ENCODE data around the gene FMO1.
"Not testable (repeated sequence)": the region's sequence is repeated elsewhere in the genome, so short reads cannot be mapped to it uniquely, and the experiment has no call there.

The FMO1 gene

GRCh38 chr1:171279678-171280077 lies 31.4 kb downstream of the FMO1 start:
- DNase-seq (ENCODE audit: low read depth) = no peak

- DNase-seq (ENCODE audit: low read depth) = no peak
Measured at GRCh38 chr1:171280599-171280998, 32.3 kb downstream of the FMO1 start.

DNA sequence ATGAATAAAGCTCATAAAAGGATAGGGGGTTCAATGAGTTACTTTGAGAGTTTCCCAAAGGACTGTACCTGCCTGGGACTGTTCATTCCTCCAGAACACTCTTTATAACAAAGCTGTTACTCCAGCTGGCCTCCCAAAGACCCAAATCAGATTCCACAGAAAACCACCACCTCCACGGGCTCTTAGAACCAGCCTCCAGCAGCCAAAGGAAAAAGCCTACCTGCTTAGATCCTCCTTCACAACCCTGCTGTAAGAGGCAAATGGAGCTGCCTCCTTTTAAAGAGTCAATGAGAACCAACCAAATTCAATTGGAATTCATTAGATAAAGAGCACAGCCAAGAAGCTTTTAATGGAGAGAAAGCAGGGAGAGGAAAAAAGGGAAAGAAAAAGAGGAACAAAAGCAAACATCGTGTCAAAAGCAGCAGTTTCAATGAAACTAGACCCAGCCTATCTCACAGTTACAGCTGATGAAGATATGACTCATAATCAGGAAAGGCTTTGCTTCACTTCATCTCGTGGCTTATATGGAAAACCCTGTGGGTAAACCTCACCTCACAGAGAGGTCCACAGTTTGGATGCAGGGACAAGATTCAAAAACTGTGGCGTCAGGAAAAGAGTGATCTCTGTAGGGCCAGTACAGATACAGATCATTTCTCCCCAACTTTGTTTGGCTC lies 37.9 kb downstream of the FMO1 start:
- no peak for DNase-seq (ENCODE audit: low read depth)

DNA sequence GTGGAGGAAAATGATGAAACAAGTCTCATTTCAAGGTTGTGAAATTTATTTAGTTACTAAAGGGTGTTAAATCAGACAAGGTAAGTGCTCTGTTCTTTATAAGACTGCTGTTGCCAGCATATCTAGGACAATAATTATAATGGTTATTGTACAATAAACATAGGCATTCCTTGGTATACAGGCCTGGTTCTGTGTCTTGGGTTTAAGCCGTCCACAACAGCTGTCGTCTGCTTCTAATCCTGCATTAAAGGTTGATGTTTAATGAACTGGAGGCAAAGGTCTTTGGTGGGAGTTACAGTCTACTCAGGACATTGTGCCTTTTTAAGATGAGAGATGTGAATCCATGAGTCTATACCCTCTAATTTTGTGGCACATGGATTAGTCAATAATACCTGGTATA lies 42.3 kb downstream of the FMO1 start:
- no peak for DNase-seq (ENCODE audit: low read depth)

- DNase-seq (ENCODE audit: low read depth) = no peak
Measured at GRCh38 chr1:171292799-171293198, 44.5 kb downstream of the FMO1 start.

DNA sequence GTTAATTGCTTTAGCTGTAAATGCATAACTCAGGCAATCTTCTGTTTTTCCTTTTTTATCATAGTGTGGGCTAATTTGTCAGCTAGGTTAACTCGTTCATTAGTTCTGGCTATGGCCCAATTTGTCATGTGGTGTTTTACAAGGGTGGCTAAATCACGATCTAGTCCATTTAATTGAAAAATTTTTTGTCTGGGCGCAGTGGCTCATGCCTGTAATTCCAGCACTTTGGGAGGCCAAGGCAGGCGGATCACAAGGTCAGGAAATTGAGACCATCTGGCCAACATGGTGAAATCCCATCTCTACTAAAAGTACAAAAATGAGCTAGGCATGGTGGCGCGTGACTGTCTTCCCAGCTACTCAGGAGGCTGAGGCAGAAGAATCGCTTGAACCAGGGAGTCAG lies 47.1 kb downstream of the FMO1 start:
- not testable (repeated sequence) for DNase-seq (ENCODE audit: low read depth)

DNA sequence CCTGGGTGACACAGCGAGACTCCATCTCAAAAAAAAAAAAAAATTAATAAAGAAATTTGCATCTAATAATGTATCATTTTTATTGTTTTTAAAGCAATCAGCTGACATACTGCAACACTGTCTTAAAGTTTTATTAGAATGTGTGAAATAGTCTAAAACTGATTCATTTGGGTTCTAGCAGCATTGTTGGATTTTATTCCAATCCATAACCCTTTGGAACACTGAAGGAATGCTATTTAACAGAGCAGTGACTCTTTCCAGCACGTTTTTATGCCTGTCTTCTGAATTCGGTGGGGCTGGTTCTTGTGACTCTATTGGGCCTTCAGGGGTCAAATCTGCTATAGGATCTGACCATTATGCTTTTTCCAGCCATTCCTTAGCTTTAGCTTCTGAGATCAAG lies 47.5 kb downstream of the FMO1 start:
- no peak for DNase-seq (ENCODE audit: low read depth)

DNA sequence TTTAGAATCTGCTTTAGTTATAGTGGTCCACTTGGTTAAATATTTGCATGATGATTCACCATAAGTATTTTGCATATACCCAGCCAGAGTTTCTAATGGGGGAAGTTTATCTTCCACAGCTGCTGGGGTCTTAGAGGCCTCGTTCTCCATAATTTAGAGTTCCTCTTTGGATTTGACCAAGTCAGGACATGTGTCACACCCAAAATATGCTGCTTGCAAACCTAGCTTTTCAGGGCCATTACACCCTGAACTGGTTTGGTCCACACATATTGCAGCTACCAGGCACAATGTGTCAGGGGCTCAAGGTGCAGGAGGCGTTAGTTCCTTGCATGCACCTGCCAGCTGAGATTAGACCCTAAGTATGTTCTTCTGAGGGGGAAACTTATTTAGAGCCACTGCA lies 48.6 kb downstream of the FMO1 start:
- DNase-seq (ENCODE audit: low read depth) = no peak

- no peak for DNase-seq (ENCODE audit: low read depth)
Measured at GRCh38 chr1:171298696-171299095, 50.4 kb downstream of the FMO1 start.

GRCh38 chr1:171299342-171299741 lies 51.0 kb downstream of the FMO1 start:
- DNase-seq (ENCODE audit: low read depth) = no peak

- DNase-seq (ENCODE audit: low read depth) = no peak
Measured at GRCh38 chr1:171300401-171300800, 52.1 kb downstream of the FMO1 start.

- no peak for DNase-seq (ENCODE audit: low read depth)
Measured at GRCh38 chr1:171310661-171311087, 62.4 kb downstream of the FMO1 start.

DNA sequence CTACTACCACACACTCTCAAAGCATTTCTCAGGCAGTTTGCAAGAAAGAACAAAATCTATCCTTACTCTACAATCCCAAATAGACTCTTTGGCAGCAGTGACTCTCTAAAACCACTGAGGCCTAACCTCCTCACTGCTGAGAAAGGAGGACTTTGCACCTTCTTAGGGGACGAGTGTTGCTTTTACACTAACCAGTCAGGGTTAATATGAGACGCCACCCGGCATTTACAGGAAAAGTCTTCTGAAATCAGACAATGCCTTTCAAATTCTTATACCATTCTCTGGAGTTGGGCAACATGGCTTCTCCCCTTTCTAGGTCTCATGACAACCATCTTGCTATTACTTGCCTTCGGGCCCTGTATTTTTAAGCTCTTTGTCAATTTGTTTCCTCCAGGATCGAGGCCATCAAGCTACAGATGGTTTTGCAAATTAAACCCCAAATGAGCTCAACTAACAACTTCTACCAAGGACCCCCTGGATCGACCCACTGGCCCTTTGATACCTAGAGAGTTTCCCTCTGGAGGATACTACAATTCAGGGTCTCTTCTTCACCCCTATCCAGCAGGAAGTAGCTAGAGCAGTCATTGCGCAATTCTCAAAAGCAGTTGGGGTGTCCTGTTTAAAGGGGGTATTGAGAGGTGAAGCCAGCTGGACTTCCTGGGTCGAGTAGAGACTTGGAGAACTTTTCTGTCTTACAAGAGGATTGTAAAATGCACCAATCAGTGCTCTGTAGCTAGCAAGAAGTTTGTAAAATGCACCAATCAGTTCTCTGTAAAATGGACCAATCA lies 63.7 kb downstream of the FMO1 start:
- DNase-seq (ENCODE audit: low read depth) = no peak

- no peak for DNase-seq (ENCODE audit: low read depth)
Measured at GRCh38 chr1:171313319-171313834, 65.1 kb downstream of the FMO1 start.

- peak; percentile 15 for DNase-seq (ENCODE audit: low read depth)
Measured at GRCh38 chr1:171313835-171314320, 65.6 kb downstream of the FMO1 start, which contains the start of gene FMO4. Gene FMO4 (plus strand): TSS chr1:171314183. CDS start chr1:171319826, 5,643 bp downstream.

- DNase-seq (ENCODE audit: low read depth) = no peak
Measured at GRCh38 chr1:171329251-171329650, 81.0 kb downstream of the FMO1 start.

GRCh38 chr1:171334024-171334640 lies 85.8 kb downstream of the FMO1 start:
- no peak for DNase-seq (ENCODE audit: low read depth)
